Measurements from ENCODE around the gene ITPR1.

Gene ITPR1

DNA sequence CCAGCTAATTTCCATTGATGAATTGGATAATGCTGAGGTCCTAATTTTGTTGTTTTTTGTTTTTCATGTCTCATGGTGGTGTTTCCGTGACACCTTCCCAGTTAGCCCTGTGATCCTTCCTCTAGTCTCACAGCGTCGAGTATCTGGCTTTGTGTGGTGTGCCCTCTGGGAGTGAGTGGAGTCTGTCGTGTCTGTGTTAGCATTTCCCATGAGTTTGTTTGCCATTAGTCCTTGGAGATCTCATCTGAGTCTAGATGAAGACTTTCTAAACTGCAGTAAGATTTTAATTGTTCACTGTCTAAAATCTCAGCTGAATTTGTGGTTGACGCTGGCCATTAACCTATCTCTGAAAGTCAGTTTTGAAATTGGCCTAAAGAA lies 224.2 kb downstream of the ITPR1 start:
- TF ChIP-seq ZNF830 (tag by site-specific recombination; IDR thresholded peaks at IDR 0.05; ENCODE audit: low read depth) (no peak), ZNF223 (tag by site-specific recombination; IDR thresholded peaks at IDR 0.05) (no peak), ZNF248 (tag by site-specific recombination; IDR thresholded peaks at IDR 0.05) (no peak), ZNF354C (tag by site-specific recombination; IDR thresholded peaks at IDR 0.05; ENCODE audit: borderline replicate concordance, low read depth) (no peak), ZBTB21 (tag by site-specific recombination; IDR thresholded peaks at IDR 0.05) (no peak), ZNF610 (tag by site-specific recombination; IDR thresholded peaks at IDR 0.05; ENCODE audit: borderline replicate concordance) (no peak), ZNF211 (tag by site-specific recombination; IDR thresholded peaks at IDR 0.05; ENCODE audit: low read depth) (no peak), ZNF600 (tag by site-specific recombination; IDR thresholded peaks at IDR 0.05) (no peak), ZNF133 (tag by site-specific recombination; IDR thresholded peaks at IDR 0.05) (no peak), ZNF169 (tag by site-specific recombination; IDR thresholded peaks at IDR 0.05) (no peak), ZNF707 (tag by site-specific recombination; IDR thresholded peaks at IDR 0.05) (no peak), ZNF549 (tag by site-specific recombination; IDR thresholded peaks at IDR 0.05) (no peak), SP3 (tag by site-specific recombination; IDR thresholded peaks at IDR 0.05) (no peak), REPIN1 (tag by site-specific recombination; IDR thresholded peaks at IDR 0.05; ENCODE audit: low read depth) (no peak)
- TF ChIP-seq, protein P1, sequence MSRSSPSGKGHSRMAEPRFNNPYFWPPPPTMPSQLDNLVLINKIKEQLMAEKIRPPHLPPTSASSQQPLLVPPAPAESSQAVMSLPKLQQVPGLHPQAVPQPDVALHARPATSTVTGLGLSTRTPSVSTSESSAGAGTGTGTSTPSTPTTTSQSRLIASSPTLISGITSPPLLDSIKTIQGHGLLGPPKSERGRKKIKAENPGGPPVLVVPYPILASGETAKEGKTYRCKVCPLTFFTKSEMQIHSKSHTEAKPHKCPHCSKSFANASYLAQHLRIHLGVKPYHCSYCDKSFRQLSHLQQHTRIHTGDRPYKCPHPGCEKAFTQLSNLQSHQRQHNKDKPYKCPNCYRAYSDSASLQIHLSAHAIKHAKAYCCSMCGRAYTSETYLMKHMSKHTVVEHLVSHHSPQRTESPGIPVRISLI (tag by site-specific recombination; IDR thresholded peaks at IDR 0.05): no peak
- TF ChIP-seq, protein P2, sequence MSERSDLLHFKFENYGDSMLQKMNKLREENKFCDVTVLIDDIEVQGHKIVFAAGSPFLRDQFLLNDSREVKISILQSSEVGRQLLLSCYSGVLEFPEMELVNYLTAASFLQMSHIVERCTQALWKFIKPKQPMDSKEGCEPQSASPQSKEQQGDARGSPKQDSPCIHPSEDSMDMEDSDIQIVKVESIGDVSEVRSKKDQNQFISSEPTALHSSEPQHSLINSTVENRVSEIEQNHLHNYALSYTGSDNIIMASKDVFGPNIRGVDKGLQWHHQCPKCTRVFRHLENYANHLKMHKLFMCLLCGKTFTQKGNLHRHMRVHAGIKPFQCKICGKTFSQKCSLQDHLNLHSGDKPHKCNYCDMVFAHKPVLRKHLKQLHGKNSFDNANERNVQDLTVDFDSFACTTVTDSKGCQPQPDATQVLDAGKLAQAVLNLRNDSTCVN (tag by site-specific recombination; optimal IDR thresholded peaks at IDR 0.05): no peak
- TF ChIP-seq, protein P3, sequence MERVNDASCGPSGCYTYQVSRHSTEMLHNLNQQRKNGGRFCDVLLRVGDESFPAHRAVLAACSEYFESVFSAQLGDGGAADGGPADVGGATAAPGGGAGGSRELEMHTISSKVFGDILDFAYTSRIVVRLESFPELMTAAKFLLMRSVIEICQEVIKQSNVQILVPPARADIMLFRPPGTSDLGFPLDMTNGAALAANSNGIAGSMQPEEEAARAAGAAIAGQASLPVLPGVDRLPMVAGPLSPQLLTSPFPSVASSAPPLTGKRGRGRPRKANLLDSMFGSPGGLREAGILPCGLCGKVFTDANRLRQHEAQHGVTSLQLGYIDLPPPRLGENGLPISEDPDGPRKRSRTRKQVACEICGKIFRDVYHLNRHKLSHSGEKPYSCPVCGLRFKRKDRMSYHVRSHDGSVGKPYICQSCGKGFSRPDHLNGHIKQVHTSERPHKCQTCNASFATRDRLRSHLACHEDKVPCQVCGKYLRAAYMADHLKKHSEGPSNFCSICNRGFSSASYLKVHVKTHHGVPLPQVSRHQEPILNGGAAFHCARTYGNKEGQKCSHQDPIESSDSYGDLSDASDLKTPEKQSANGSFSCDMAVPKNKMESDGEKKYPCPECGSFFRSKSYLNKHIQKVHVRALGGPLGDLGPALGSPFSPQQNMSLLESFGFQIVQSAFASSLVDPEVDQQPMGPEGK (tag by site-specific recombination; IDR thresholded peaks at IDR 0.05): no peak
- Histone ChIP-seq H3K4me3 (ENCODE audit: low read depth, low read length) (no peak overlapping the region), H3K27ac (ENCODE audit: extremely low read depth, low read depth, low read length) (no peak overlapping the region), H3K4me1 (ENCODE audit: control insufficient read depth, insufficient read depth, low read length) (no peaks in the 10 kb centered on the region), H3K9me3 (ENCODE audit: control insufficient read depth, insufficient read depth, low read depth, low read length) (no peaks in the 10 kb centered on the region), H3K36me3 (ENCODE audit: control insufficient read depth in 2 of 2, insufficient read depth in 1 of 2, low read length in 2 of 2) (no peaks in the 10 kb centered on the region)
- POLR2A ChIA-PET: interaction anchor here (1.4 kb wide), 1 partner anchor 262 kb away, joined by 4 read pairs; the partner anchor contains the start of gene BHLHE40
- CTCF ChIA-PET: interaction anchor here (0.7 to 1.8 kb wide), 4 partner anchors 124 to 341 kb away, joined by 3 to 7 read pairs (median 6); no protein-coding TSS in a partner anchor

DNA sequence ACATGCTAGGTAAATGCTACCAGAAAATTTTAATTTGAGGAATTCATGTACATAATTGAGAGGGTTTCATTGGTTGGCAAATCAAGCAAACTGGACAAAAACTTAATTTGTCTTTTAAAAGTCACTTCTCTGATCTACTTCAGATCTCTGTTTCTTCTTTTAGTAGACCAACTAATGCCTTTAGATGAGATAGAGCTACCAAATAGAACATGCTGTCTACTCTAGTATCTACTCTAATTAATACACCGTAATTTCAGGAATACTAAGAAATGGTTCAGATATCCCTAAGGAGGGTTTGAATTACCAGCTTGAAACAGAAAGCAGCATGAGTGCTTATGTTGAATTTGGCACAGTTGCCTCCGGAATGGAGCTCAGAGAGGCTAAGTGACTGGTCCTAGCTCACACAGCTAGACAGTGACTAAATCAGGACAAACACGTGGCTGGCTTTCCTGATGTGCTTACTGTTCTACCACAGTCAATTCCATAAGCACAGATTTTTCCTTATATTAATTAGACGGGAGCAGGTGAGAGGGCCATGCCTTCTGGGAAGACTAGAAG lies 225.1 kb downstream of the ITPR1 start:
- Histone ChIP-seq H3K27ac (ENCODE audit: extremely low read depth, low read depth, low read length) (no peak overlapping the region), H3K4me1 (ENCODE audit: control insufficient read depth, insufficient read depth, low read length) (no peaks in the 10 kb centered on the region), H3K36me3 (ENCODE audit: control insufficient read depth in 2 of 2, insufficient read depth in 1 of 2, low read length in 2 of 2) (no peaks in the 10 kb centered on the region), H3K9me3 (ENCODE audit: control insufficient read depth, insufficient read depth, low read depth, low read length) (no peaks in the 10 kb centered on the region), H3K4me3 (ENCODE audit: low read depth, low read length) (no peak overlapping the region)
- ChIA-PET CTCF (interaction anchor here (1.1 to 1.8 kb wide), 2 partner anchors 258 to 333 kb away, joined by 3 to 7 read pairs; no protein-coding TSS in a partner anchor), POLR2A (interaction anchor here (0.6 to 1.1 kb wide), 2 partner anchors 61 to 261 kb away, joined by 3 to 5 read pairs; partner anchors contain the start of gene BHLHE40)
- TF ChIP-seq ZNF768 (tag by site-specific recombination; IDR thresholded peaks at IDR 0.05) (peak; percentile 54; the same call in 1 of the 2 replicates), ZNF664 (tag by site-specific recombination; IDR thresholded peaks at IDR 0.05) (peak; percentile 94), ZNF2 (tag by site-specific recombination; IDR thresholded peaks at IDR 0.05) (no peak)

Measured in HEK293 (cell line).